ENCODE results near the gene MCHR1.

- TF ChIP-seq SMC3 (conservative IDR thresholded peaks at IDR 0.05; ENCODE audit: poor library complexity), result no peak
- TF ChIP-seq EZH2 (IDR thresholded peaks at IDR 0.05; ENCODE audit: borderline replicate concordance, insufficient read depth, low read length, poor library complexity, severe bottlenecking), result no peak
- no peak for TF ChIP-seq CTCF (IDR thresholded peaks at IDR 0.05; ENCODE audit: poor library complexity, severe bottlenecking)
- no peak for TF ChIP-seq RAD21 (conservative IDR thresholded peaks at IDR 0.05)
- no peak for TF ChIP-seq EP300 (conservative IDR thresholded peaks at IDR 0.05; ENCODE audit: poor library complexity, severe bottlenecking)
- no peak for TF ChIP-seq POLR2AphosphoS5 (IDR thresholded peaks at IDR 0.05)
- no peak for TF ChIP-seq TAF1 (IDR thresholded peaks at IDR 0.05; ENCODE audit: low read depth)
- TF ChIP-seq REST (IDR thresholded peaks at IDR 0.05; ENCODE audit: borderline replicate concordance), result no peak
Measured at GRCh38 chr22:40670058-40670457, 9.2 kb upstream of the MCHR1 start.

Data from neural cell (in vitro differentiated cells).